BE2C (cell line): ENCODE results near the gene BRD3.

Experiments
- DNase-seq: peaks from one replicate; pipeline ENCODE4 v3.0.0-alpha.2; 2020
- H3K27me3 ChIP-seq: fragments of 250-450 bp; sonication (Bioruptor Pico); 2 replicates; pipeline ENCODE4 v1.5.1; 2020; ENCODE audit warnings: mild to moderate bottlenecking
- H3K36me3 ChIP-seq: fragments of 250-450 bp; sonication (Bioruptor Pico); 2 replicates; pipeline ENCODE4 v1.5.1; 2020; ENCODE audit warnings: mild to moderate bottlenecking
- H3K4me1 ChIP-seq: fragments of 250-450 bp; sonication (Bioruptor Pico); 2 replicates; pipeline ENCODE4 v1.5.1; 2020
- H3K4me3 ChIP-seq: 2 replicates; pipeline ENCODE4 v1.5.1; 2011; ENCODE audit warnings: low read depth, low read length
- H3K9me3 ChIP-seq: fragments of 250-450 bp; sonication (Bioruptor Pico); 2 replicates; pipeline ENCODE4 v1.5.1; 2020
- TF ChIP-seq, protein P1 (sequence below): IDR thresholded peaks from 2 replicates; pipeline ENCODE4 v1.5.1; 2012; ENCODE audit warnings: mild to moderate bottlenecking, low read depth, low read length

Gene BRD3

DNA sequence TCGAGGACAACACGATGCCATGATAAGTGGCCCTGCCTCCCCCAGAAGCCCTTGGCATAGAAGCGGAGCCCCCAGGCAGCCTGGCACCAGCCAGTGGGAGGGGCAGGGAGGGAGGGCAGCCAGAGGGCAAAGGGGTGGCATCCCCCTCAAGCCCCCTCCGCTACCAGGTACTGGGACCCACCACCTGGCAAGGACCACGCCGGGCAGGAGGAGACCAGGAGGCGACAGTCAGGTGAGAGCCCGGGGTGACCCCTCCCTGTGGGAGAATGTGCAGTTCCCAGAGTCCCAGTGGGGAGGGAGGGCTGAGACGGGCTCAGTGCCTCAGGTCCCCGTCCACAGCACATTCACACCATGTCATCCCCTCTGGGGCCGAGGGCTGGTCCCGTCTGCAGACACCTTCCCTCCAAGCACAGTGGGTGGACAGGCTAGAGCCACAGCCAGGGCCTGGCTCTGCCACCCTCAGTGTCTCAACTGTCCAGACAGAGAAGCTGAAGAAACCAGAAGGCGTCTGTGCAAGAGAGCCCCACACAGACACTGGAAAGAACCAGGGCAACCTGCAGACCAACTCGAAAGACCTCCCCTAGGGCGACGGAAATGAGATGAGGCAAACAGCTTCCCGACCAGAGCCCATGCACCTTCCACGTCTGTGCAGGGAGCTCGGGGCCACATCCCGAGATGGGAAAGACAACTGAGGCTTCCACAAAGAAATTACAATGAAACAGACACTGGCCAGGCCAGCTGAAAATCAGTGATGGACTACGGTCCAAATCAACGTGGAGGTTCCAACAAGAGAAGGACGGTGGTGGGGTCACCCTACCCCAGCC, 11.1 kb downstream of the BRD3 start:
- Histone ChIP-seq H3K36me3 (peaks cover 18% of the 10 kb centered on the region), H3K9me3 (no peaks in the 10 kb centered on the region), H3K27me3 (no peaks in the 10 kb centered on the region), H3K4me1 (no peaks in the 10 kb centered on the region), H3K4me3 (no peak overlapping the region)
- TF ChIP-seq, protein P1, sequence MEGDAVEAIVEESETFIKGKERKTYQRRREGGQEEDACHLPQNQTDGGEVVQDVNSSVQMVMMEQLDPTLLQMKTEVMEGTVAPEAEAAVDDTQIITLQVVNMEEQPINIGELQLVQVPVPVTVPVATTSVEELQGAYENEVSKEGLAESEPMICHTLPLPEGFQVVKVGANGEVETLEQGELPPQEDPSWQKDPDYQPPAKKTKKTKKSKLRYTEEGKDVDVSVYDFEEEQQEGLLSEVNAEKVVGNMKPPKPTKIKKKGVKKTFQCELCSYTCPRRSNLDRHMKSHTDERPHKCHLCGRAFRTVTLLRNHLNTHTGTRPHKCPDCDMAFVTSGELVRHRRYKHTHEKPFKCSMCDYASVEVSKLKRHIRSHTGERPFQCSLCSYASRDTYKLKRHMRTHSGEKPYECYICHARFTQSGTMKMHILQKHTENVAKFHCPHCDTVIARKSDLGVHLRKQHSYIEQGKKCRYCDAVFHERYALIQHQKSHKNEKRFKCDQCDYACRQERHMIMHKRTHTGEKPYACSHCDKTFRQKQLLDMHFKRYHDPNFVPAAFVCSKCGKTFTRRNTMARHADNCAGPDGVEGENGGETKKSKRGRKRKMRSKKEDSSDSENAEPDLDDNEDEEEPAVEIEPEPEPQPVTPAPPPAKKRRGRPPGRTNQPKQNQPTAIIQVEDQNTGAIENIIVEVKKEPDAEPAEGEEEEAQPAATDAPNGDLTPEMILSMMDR = no peak
- peak; percentile 32 for DNase-seq

GRCh38 chr9:134055981-134056461, 11.8 kb downstream of the BRD3 start:
- Histone ChIP-seq H3K36me3 (peaks cover 24% of the 10 kb centered on the region), H3K4me1 (no peaks in the 10 kb centered on the region), H3K9me3 (no peaks in the 10 kb centered on the region), H3K27me3 (no peaks in the 10 kb centered on the region), H3K4me3 (no peak overlapping the region)
- DNase-seq = peak; percentile 16
- TF ChIP-seq, protein P1 = no peak

DNA sequence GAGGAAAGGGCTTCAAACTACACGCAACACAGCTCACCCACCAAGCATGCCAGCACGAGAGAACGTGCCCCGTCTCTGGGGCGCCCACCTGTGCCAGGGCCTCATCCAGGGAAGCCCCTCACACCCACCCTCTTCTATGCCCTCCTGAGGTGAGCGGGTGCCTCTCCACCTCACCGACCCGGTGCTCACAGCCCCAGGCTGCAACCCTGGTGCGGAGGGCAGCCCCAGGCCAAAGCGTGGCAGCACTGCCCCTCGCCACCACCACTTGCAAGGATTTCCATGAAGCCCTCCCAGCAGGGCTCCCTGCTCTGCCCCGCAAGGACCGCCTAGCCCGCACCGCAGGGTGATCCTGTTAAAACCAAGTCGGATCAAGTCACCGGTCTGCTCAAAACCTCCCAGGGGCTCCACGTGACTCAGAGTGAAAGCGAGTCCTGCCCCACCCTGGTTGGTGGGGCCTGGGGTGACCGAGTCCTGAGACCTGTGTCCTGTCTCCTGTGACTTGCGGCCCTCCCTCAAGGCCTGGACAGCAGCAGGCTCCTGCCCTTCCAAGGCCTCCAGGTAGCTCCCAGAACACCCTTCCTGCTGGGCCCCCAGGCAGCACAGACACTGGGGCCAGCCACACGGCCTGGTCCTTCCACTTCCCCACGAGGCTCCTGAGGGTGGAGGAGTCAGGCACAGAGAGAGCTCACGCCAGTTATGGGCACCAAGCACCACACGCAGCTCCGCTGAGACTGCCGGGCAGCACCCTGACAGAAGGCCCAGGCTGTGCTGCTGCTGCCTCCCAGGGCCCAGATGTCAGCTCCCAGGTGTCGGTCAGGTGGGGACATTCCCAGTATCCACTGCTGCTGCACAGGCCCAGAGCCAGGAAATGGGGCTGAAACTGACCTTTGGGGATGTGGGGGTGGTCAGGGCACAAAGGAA, 12.7 kb downstream of the BRD3 start:
- Histone ChIP-seq H3K4me3 (no peak overlapping the region), H3K36me3 (peaks cover 33% of the 10 kb centered on the region), H3K27me3 (no peaks in the 10 kb centered on the region), H3K4me1 (no peaks in the 10 kb centered on the region), H3K9me3 (no peaks in the 10 kb centered on the region)
- TF ChIP-seq, protein P1 = no peak
- peak; percentile 8 for DNase-seq

DNA sequence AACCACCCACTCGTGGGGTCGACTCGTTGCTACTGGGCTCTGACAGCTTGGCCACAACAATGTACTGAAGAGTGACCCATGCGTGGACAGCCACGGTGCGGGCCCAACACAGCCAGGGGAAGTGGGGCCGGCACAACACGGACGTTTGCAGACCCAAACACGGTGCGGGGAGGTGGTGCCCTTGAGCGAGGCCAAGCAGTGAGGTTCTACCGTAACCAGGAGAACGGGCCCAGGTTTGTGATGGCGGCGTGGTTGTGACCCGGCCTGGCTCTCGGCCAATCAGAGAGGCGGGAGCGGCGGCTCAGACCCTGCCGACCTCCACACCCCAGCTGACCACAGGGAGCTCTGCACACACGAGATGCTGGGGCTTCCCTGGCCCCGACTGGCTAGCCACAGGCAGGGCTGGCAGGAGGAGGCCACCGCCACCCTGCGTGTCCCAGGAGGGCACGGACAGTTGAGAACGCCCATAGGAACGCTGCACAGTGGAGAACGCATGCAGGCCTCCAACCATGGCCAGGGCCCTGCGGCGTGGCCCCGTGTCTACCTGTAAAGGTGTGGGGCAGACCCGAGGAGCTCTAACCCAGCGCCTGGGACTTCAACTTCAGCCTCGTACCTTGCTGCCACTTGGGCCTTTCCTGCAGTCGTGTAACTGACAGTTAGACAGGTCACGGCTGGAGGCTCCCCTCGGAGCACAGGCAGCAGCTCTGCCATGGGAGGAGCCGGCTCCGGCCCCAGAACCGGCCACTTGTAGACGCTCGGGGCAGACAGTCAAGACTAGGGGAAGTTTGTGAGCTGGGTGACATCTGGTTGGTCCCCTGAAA, 13.7 kb downstream of the BRD3 start:
- Histone ChIP-seq H3K4me3 (no peak overlapping the region), H3K9me3 (no peaks in the 10 kb centered on the region), H3K27me3 (no peaks in the 10 kb centered on the region), H3K36me3 (peaks cover 43% of the 10 kb centered on the region), H3K4me1 (no peaks in the 10 kb centered on the region)
- TF ChIP-seq, protein P1 = no peak
- peak; percentile 11 for DNase-seq

- no peaks in the 10 kb centered on the region for H3K4me1 ChIP-seq
- H3K27me3 ChIP-seq = no peaks in the 10 kb centered on the region
- peak; percentile 8 for DNase-seq
- H3K9me3 ChIP-seq = no peaks in the 10 kb centered on the region
- no peak overlapping the region for H3K4me3 ChIP-seq
- TF ChIP-seq, protein P1 = no peak
- peaks cover 50% of the 10 kb centered on the region for H3K36me3 ChIP-seq
These were observed 14.4 kb downstream of the BRD3 start for GRCh38 chr9:134053401-134053871.
